ENCODE results near the gene GPR25. TPM values are rescaled to one million over a fixed set of nuclear protein-coding genes. Genes with fewer than 3 reads are reported as not detected.

The GPR25 gene
- total RNA-seq, 3 donors from 2014 or later, result 0.29 TPM; not detected in 2

GRCh38 chr1:200877839-200878551 is 5.2 kb downstream of the GPR25 start:
- no peak overlapping the region for H3K4me3 ChIP-seq
- H3K36me3 ChIP-seq, result no peaks in the 10 kb centered on the region
- intact Hi-C loops (cut with DNase I; ENCODE audit: low total_unique reads), result no loop called here
- no peak for TF ChIP-seq POLR2AphosphoS5 (IDR thresholded peaks at IDR 0.05)
- no peak for TF ChIP-seq POLR2A (IDR thresholded peaks at IDR 0.05)
- no peak for TF ChIP-seq CTCF (IDR thresholded peaks at IDR 0.05)
- H3K27me3 ChIP-seq, result peaks cover 5 to 17% of the 10 kb centered on the region in 2 donors
- no peak overlapping the region for H3K27ac ChIP-seq
- no peak for DNase-seq (ENCODE audit: low spot score in 2 of 2)
- H3K4me1 ChIP-seq, result peaks cover 0 to 7% of the 10 kb centered on the region in 2 donors
- no peaks in the 10 kb centered on the region for H3K9me3 ChIP-seq

- intact Hi-C loops (cut with DNase I; ENCODE audit: low total_unique reads), result no loop called here
- DNase-seq (ENCODE audit: low spot score in 2 of 2), result no peak
Observed at GRCh38 chr1:200880212-200880611, 7.4 kb downstream of the GPR25 start.

GRCh38 chr1:200883118-200883517 is 10.3 kb downstream of the GPR25 start:
- intact Hi-C loops (cut with DNase I; ENCODE audit: low total_unique reads), result no loop called here
- H3K4me1 ChIP-seq, result no peaks in the 10 kb centered on the region
- no peak overlapping the region for H3K27ac ChIP-seq
- H3K9me3 ChIP-seq, result no peaks in the 10 kb centered on the region
- H3K27me3 ChIP-seq, result no peaks in the 10 kb centered on the region
- TF ChIP-seq POLR2AphosphoS5 (IDR thresholded peaks at IDR 0.05), result no peak
- TF ChIP-seq CTCF (IDR thresholded peaks at IDR 0.05), result no peak
- no peak for TF ChIP-seq POLR2A (IDR thresholded peaks at IDR 0.05)
- DNase-seq (ENCODE audit: low spot score in 2 of 2), result no peak
- no peaks in the 10 kb centered on the region for H3K36me3 ChIP-seq
- no peak overlapping the region for H3K4me3 ChIP-seq

More at GRCh38 chr1:200880212-200880611, 7.4 kb downstream of the GPR25 start:
- H3K27me3 ChIP-seq, result peaks cover 0 to 6% of the 10 kb centered on the region in 2 donors
- no peak overlapping the region for H3K4me3 ChIP-seq
- H3K27ac ChIP-seq, result no peak overlapping the region
- H3K4me1 ChIP-seq, result no peaks in the 10 kb centered on the region
- no peak for TF ChIP-seq POLR2AphosphoS5 (IDR thresholded peaks at IDR 0.05)
- TF ChIP-seq POLR2A (IDR thresholded peaks at IDR 0.05), result no peak
- no peak for TF ChIP-seq CTCF (IDR thresholded peaks at IDR 0.05)
- no peaks in the 10 kb centered on the region for H3K9me3 ChIP-seq
- H3K36me3 ChIP-seq, result no peaks in the 10 kb centered on the region

- TF ChIP-seq CTCF (IDR thresholded peaks at IDR 0.05), result no peak
- TF ChIP-seq POLR2A (IDR thresholded peaks at IDR 0.05), result no peak
- no peak for TF ChIP-seq POLR2AphosphoS5 (IDR thresholded peaks at IDR 0.05)
- no peaks in the 10 kb centered on the region for H3K4me1 ChIP-seq
- no peaks in the 10 kb centered on the region for H3K36me3 ChIP-seq
- H3K9me3 ChIP-seq, result no peaks in the 10 kb centered on the region
- no peaks in the 10 kb centered on the region for H3K27me3 ChIP-seq
- no peak overlapping the region for H3K27ac ChIP-seq
- no peak overlapping the region for H3K4me3 ChIP-seq
- DNase-seq (ENCODE audit: low spot score in 2 of 2), result no peak
- intact Hi-C loops (cut with DNase I; ENCODE audit: low total_unique reads), result no loop called here
Observed at GRCh38 chr1:200885623-200886402, 13.0 kb downstream of the GPR25 start.

GRCh38 chr1:200886594-200886993 is 13.8 kb downstream of the GPR25 start:
- no peak for TF ChIP-seq POLR2AphosphoS5 (IDR thresholded peaks at IDR 0.05)
- no peak for TF ChIP-seq CTCF (IDR thresholded peaks at IDR 0.05)
- TF ChIP-seq POLR2A (IDR thresholded peaks at IDR 0.05), result no peak
- intact Hi-C loops (cut with DNase I; ENCODE audit: low total_unique reads), result no loop called here
- Histone ChIP-seq H3K36me3 (no peaks in the 10 kb centered on the region), H3K4me3 (no peak overlapping the region), H3K9me3 (no peaks in the 10 kb centered on the region), H3K27ac (no peak overlapping the region), H3K27me3 (no peaks in the 10 kb centered on the region), H3K4me1 (no peaks in the 10 kb centered on the region)
- no peak for DNase-seq (ENCODE audit: low spot score in 2 of 2)

Data from breast epithelium (tissue), 4 donors.